Upper lobe of left lung (tissue), 6 donors: Measurements from ENCODE around the gene TLR4. TPM values are rescaled to one million over a fixed set of nuclear protein-coding genes. Genes with fewer than 3 reads are reported as not detected.

Source experiments
- ATAC-seq, 2 donors: fragments of 200-7000 bp; cut with Tn5 transposase; one replicate each; pipeline ENCODE4 v1.9.1; 2022; ENCODE audit warnings: mild to moderate bottlenecking in 2 of 2, moderate library complexity in 2 of 2; ENCODE audit not compliant: low FRiP score in 2 of 2
- DNase-seq, 2 donors: peaks; one replicate each; pipeline ENCODE4 v3.0.0-alpha.2; 2019 to 2020
- H3K27ac ChIP-seq, 4 donors: fragments of 200-600 bp; sonication (generic); one replicate each; pipeline ENCODE4 v1.5.1; 2016 to 2019
- H3K27me3 ChIP-seq, 4 donors: fragments of 200-600 bp; sonication (generic); one replicate each; pipeline ENCODE4 v1.5.1; 2017 to 2019
- H3K36me3 ChIP-seq, 4 donors: fragments of 200-600 bp; sonication (generic); one replicate each; pipeline ENCODE4 v1.5.1; 2016 to 2019
- H3K4me1 ChIP-seq, 4 donors: fragments of 200-600 bp; sonication (generic); one replicate each; pipeline ENCODE4 v1.5.1; 2018 to 2019
- H3K4me3 ChIP-seq, 4 donors: fragments of 200-600 bp; sonication (generic); one replicate each; pipeline ENCODE4 v1.5.1; 2017 to 2019; ENCODE audit warnings: mild to moderate bottlenecking in 2 of 4, moderate library complexity in 1 of 4
- H3K9me3 ChIP-seq, 4 donors: fragments of 200-600 bp; sonication (generic); one replicate each; pipeline ENCODE4 v1.5.1; 2018 to 2019
- CTCF ChIP-seq, 6 experiments: fragments of 450-650 bp in 4 of 6; fragments of 200-600 bp in 2 of 6; sonication (generic) in 2 of 6; IDR thresholded peaks; one replicate each; pipeline ENCODE4 v1.5.1; 2016 to 2019; ENCODE audit warnings: antibody characterized with exemption in 6 of 6
- EP300 ChIP-seq, 4 donors: sonication (generic); formaldehyde crosslinking; IDR thresholded peaks; one replicate each; pipeline ENCODE4 v1.5.1; 2017; ENCODE audit warnings: antibody characterized with exemption in 4 of 4, control low read depth in 2 of 4
- POLR2A ChIP-seq, 4 donors: fragments of 450-650 bp; IDR thresholded peaks; one replicate each; pipeline ENCODE4 v1.5.1; 2016 to 2017; ENCODE audit warnings: antibody characterized with exemption in 4 of 4, mild to moderate bottlenecking in 2 of 4
- POLR2AphosphoS5 ChIP-seq, 2 donors: sonication (generic); formaldehyde crosslinking; IDR thresholded peaks; one replicate each; pipeline ENCODE4 v1.5.1; 2017; ENCODE audit warnings: antibody characterized with exemption in 2 of 2
- WGBS, 2 donors: methylation state at CpG; one replicate each; pipeline ENCODE4 v1.1.5; 2017 to 2018; 5-methylcytosine and 5-hydroxymethylcytosine counted together
- total RNA-seq, 6 donors: library from RNA; depleted of rRNA in 4 of 6; stranded (reverse); fragments of >200 nt in 4 of 6; gene quantifications; one replicate each; pipeline versions ENCODE4 v1.1.0 to v1.2.1, GENCODE V29; 2016 to 2021
- donor health status: DM: no; HTN: no; CAD: no; lungs with moderate emphysema.
- donor health status: DM: no; HTN: yes; CAD: no; lungs with severe emphysema.

Gene TLR4
- total RNA-seq, 6 donors from 2014 or later, result 34.2 to 57.0 (median 44.0) TPM

GRCh38 chr9:117665601-117666385 lies 38.4 kb upstream of the TLR4 start:
- H3K27ac ChIP-seq, result no peak overlapping the region
- DNase-seq, result no peak
- no peak for ATAC-seq
- no peaks in the 10 kb centered on the region for H3K27me3 ChIP-seq
- 93 to 100% methylated on average over 1 of the region's 1 CpG for WGBS, 2 donors
- TF ChIP-seq POLR2AphosphoS5 (IDR thresholded peaks at IDR 0.05) (no peak), EP300 (IDR thresholded peaks at IDR 0.05) (no peak), POLR2A (IDR thresholded peaks at IDR 0.05) (no peak), CTCF (IDR thresholded peaks at IDR 0.05) (no peak)
- no peaks in the 10 kb centered on the region for H3K4me1 ChIP-seq
- H3K4me3 ChIP-seq, result no peak overlapping the region
- H3K9me3 ChIP-seq, result no peaks in the 10 kb centered on the region
- H3K36me3 ChIP-seq, result no peaks in the 10 kb centered on the region

- DNase-seq (no peak), ATAC-seq (no peak)
- H3K27ac ChIP-seq, result no peak overlapping the region
- H3K4me3 ChIP-seq, result no peak overlapping the region
- TF ChIP-seq CTCF (IDR thresholded peaks at IDR 0.05) (no peak), POLR2A (IDR thresholded peaks at IDR 0.05) (no peak), POLR2AphosphoS5 (IDR thresholded peaks at IDR 0.05) (no peak), EP300 (IDR thresholded peaks at IDR 0.05) (no peak)
- WGBS, 2 donors, result 92 to 97% methylated on average over 1 of the region's 1 CpG
- H3K9me3 ChIP-seq, result no peaks in the 10 kb centered on the region
- H3K4me1 ChIP-seq, result no peaks in the 10 kb centered on the region
- H3K27me3 ChIP-seq, result no peaks in the 10 kb centered on the region
- H3K36me3 ChIP-seq, result no peaks in the 10 kb centered on the region
Measured at GRCh38 chr9:117671468-117671867, 32.7 kb upstream of the TLR4 start.

- 88 to 92% methylated on average over 1 of the region's 1 CpG for WGBS, 2 donors
- no peak for TF ChIP-seq POLR2A (IDR thresholded peaks at IDR 0.05)
- TF ChIP-seq POLR2AphosphoS5 (IDR thresholded peaks at IDR 0.05), result no peak
- no peak for TF ChIP-seq CTCF (IDR thresholded peaks at IDR 0.05)
- no peak for TF ChIP-seq EP300 (IDR thresholded peaks at IDR 0.05)
- no peak overlapping the region for H3K27ac ChIP-seq
- no peak overlapping the region for H3K4me3 ChIP-seq
- DNase-seq (no peak), ATAC-seq (no peak)
- no peaks in the 10 kb centered on the region for H3K27me3 ChIP-seq
- H3K4me1 ChIP-seq, result no peaks in the 10 kb centered on the region
- no peaks in the 10 kb centered on the region for H3K9me3 ChIP-seq
- H3K36me3 ChIP-seq, result no peaks in the 10 kb centered on the region
Measured at GRCh38 chr9:117672369-117672768, 31.8 kb upstream of the TLR4 start.

- Histone ChIP-seq H3K4me3 (no peak overlapping the region), H3K4me1 (no peaks in the 10 kb centered on the region), H3K27me3 (no peaks in the 10 kb centered on the region), H3K36me3 (no peaks in the 10 kb centered on the region), H3K9me3 (no peaks in the 10 kb centered on the region), H3K27ac (no peak overlapping the region)
- DNase-seq, result no peak
- no peak for ATAC-seq
- TF ChIP-seq EP300 (IDR thresholded peaks at IDR 0.05) (no peak), POLR2A (IDR thresholded peaks at IDR 0.05) (no peak), CTCF (IDR thresholded peaks at IDR 0.05) (no peak), POLR2AphosphoS5 (IDR thresholded peaks at IDR 0.05) (no peak)
Measured at GRCh38 chr9:117677572-117677971, 26.6 kb upstream of the TLR4 start.

GRCh38 chr9:117678871-117679270 lies 25.3 kb upstream of the TLR4 start:
- TF ChIP-seq POLR2A (IDR thresholded peaks at IDR 0.05) (no peak), POLR2AphosphoS5 (IDR thresholded peaks at IDR 0.05) (no peak), EP300 (IDR thresholded peaks at IDR 0.05) (no peak), CTCF (IDR thresholded peaks at IDR 0.05) (no peak)
- ATAC-seq, result no peak
- Histone ChIP-seq H3K4me3 (no peak overlapping the region), H3K27ac (peak overlapping the region in 1 of 4 donors; percentile 0), H3K36me3 (no peaks in the 10 kb centered on the region), H3K4me1 (no peaks in the 10 kb centered on the region), H3K9me3 (no peaks in the 10 kb centered on the region), H3K27me3 (no peaks in the 10 kb centered on the region)
- no peak for DNase-seq
- 0% methylated on average over 1 of the region's 1 CpG for WGBS, 2 donors
